H1 (cell line): Measurements from ENCODE around the gene UCKL1. TPM values are rescaled to one million over a fixed set of nuclear protein-coding genes. Genes with fewer than 3 reads are reported as not detected.

Experiments used
- CTCF ChIA-PET: fragments of 300-600 bp; sonication (Branson Sonifier 250); formaldehyde crosslinking; loops from one replicate; lab custom pipeline; 2021; ENCODE audit not compliant: partially characterized antibody; lab: Charles Lee
- POLR2A ChIA-PET: fragments of 300-600 bp; sonication (Branson Sonifier 250); formaldehyde crosslinking; loops from one replicate; lab custom pipeline; 2021; ENCODE audit warnings: inconsistent platforms; ENCODE audit not compliant: partially characterized antibody; lab: Charles Lee
- DNase-seq, 2 experiments: peaks; one replicate each; pipeline versions ENCODE4 v3.0.0 to v3.0.0-alpha.2; 2010 to 2022; ENCODE audit warnings: low spot score in 2 of 2, low read depth in 1 of 2, mixed read lengths in 1 of 2
- FAIRE-seq: peaks from 2 replicates; lab custom pipeline; 2011; peaks lifted over from hg19 to GRCh38; lab: Jason Lieb, UNC
- H2AFZ ChIP-seq: 2 replicates; pipeline ENCODE4 v1.8.1; 2012; ENCODE audit warnings: low read length, inconsistent platforms
- H2AK5ac ChIP-seq: 2 replicates; pipeline ENCODE4 v1.6.1; 2013; ENCODE audit warnings: low read depth, low read length
- H2BK120ac ChIP-seq: replicated peaks from 2 replicates; pipeline ENCODE3; 2013; ENCODE audit warnings: low read depth, low read length, inconsistent platforms
- H2BK12ac ChIP-seq: 2 replicates; pipeline ENCODE4 v1.6.1; 2013; ENCODE audit warnings: low read depth, low read length
- H2BK15ac ChIP-seq: 2 replicates; pipeline ENCODE4 v1.6.1; 2013; ENCODE audit warnings: low read length
- H2BK20ac ChIP-seq: 2 replicates; pipeline ENCODE4 v1.6.1; 2013; ENCODE audit warnings: low read length
- H2BK5ac ChIP-seq: 2 replicates; pipeline ENCODE4 v1.6.1; 2013; ENCODE audit warnings: low read depth, low read length
- H3K14ac ChIP-seq: 2 replicates; pipeline ENCODE4 v1.6.1; 2013; ENCODE audit warnings: inconsistent platforms; ENCODE audit not compliant: insufficient read length
- H3K18ac ChIP-seq: 2 replicates; pipeline ENCODE4 v1.6.1; 2013; ENCODE audit warnings: low read length; ENCODE audit errors: extremely low read depth
- H3K23ac ChIP-seq: 2 replicates; pipeline ENCODE4 v1.6.1; 2013; ENCODE audit warnings: inconsistent platforms; ENCODE audit not compliant: insufficient read length
- H3K23me2 ChIP-seq: 2 replicates; pipeline ENCODE4 v1.6.1; 2013; ENCODE audit warnings: low read depth, low read length
- H3K27ac ChIP-seq: 2 replicates; pipeline ENCODE4 v1.6.1; 2011; ENCODE audit warnings: low read depth, low read length, inconsistent platforms
- H3K27me3 ChIP-seq, 4 experiments: replicated peaks in 1 of 4; 1 replicate in 1 of 4; 2 replicates in 3 of 4; pipeline versions ENCODE4 v1.6.1 to v1.8.1; 2011 to 2013; ENCODE audit warnings: low read length in 3 of 4, mild to moderate bottlenecking in 3 of 4, inconsistent platforms in 2 of 4, mixed read lengths in 2 of 4, moderate library complexity in 1 of 4; ENCODE audit not compliant: control insufficient read depth in 3 of 4, insufficient read depth in 3 of 4; ENCODE audit errors: extremely low read depth in 1 of 4
- H3K36me3 ChIP-seq, 4 experiments: 2 replicates each; pipeline versions ENCODE4 v1.6.1 to v1.8.1; 2011 to 2013; ENCODE audit warnings: mild to moderate bottlenecking in 4 of 4, low read length in 3 of 4, moderate library complexity in 2 of 4, control low read depth in 1 of 4, inconsistent platforms in 1 of 4; ENCODE audit not compliant: insufficient read depth in 4 of 4, control insufficient read depth in 2 of 4
- H3K4ac ChIP-seq: replicated peaks from 2 replicates; pipeline ENCODE3; 2013; ENCODE audit warnings: low read length, low read depth, mixed read lengths, inconsistent platforms; ENCODE audit not compliant: insufficient read length
- H3K4me1 ChIP-seq, 4 experiments: replicated peaks in 1 of 4; 1 replicate in 1 of 4; 2 replicates in 3 of 4; pipeline versions ENCODE4 v1.6.1 to v1.8.1; 2011 to 2013; ENCODE audit warnings: low read length in 3 of 4, inconsistent platforms in 2 of 4, mixed read lengths in 1 of 4; ENCODE audit not compliant: insufficient read depth in 4 of 4, control insufficient read depth in 3 of 4
- H3K4me2 ChIP-seq, 2 experiments: 2 replicates each; pipeline versions ENCODE4 v1.6.1 to v1.8.1; 2011 to 2013; ENCODE audit warnings: low read depth in 2 of 2, low read length in 2 of 2, control low read depth in 1 of 2, inconsistent platforms in 1 of 2, mild to moderate bottlenecking in 1 of 2; ENCODE audit not compliant: insufficient read depth in 1 of 2
- H3K4me3 ChIP-seq, 4 experiments: fragments of 200-600, 300-600 bp in 1 of 4; sonication (generic), shearing (Covaris generic), sonication (Bioruptor Twin) in 1 of 4; 2 replicates each; pipeline versions ENCODE4 v1.5.1 to v1.8.1; 2011 to 2016; ENCODE audit warnings: low read length in 4 of 4, low read depth in 3 of 4, control low read depth in 2 of 4, inconsistent platforms in 2 of 4, mild to moderate bottlenecking in 2 of 4, mixed read lengths in 1 of 4, moderate library complexity in 1 of 4; ENCODE audit not compliant: insufficient read depth in 2 of 4; ENCODE audit errors: extremely low read depth in 1 of 4
- H3K56ac ChIP-seq: replicated peaks from 2 replicates; pipeline ENCODE3; 2013; ENCODE audit warnings: low read depth, mild to moderate bottlenecking, mixed read lengths, low read length, inconsistent platforms; ENCODE audit not compliant: insufficient read length
- H3K79me1 ChIP-seq: 2 replicates; pipeline ENCODE4 v1.6.1; 2013; ENCODE audit warnings: low read depth, low read length, control low read depth
- H3K79me2 ChIP-seq, 2 experiments: 2 replicates each; pipeline versions ENCODE4 v1.6.1 to v1.8.1; 2012 to 2013; ENCODE audit warnings: low read length in 2 of 2, mild to moderate bottlenecking in 2 of 2, inconsistent platforms in 1 of 2; ENCODE audit not compliant: insufficient read depth in 2 of 2, control insufficient read depth in 1 of 2
- H3K9ac ChIP-seq, 4 experiments: replicated peaks in 1 of 4; 1 replicate in 1 of 4; 2 replicates in 3 of 4; pipeline versions ENCODE4 v1.6.1 to v1.8.1; 2011 to 2013; ENCODE audit warnings: low read depth in 3 of 4, low read length in 3 of 4, control low read depth in 2 of 4, mild to moderate bottlenecking in 2 of 4, moderate library complexity in 2 of 4, inconsistent platforms in 1 of 4; ENCODE audit errors: extremely low read depth in 1 of 4
- H3K9me3 ChIP-seq, 2 experiments: 2 replicates each; pipeline versions ENCODE4 v1.6.1 to v1.8.1; 2012 to 2013; ENCODE audit warnings: mild to moderate bottlenecking in 2 of 2, moderate library complexity in 2 of 2, control low read depth in 1 of 2, inconsistent platforms in 1 of 2, low read depth in 1 of 2, low read length in 1 of 2, mixed read lengths in 1 of 2; ENCODE audit not compliant: insufficient read depth in 2 of 2
- H4K20me1 ChIP-seq, 2 experiments: replicated peaks in 1 of 2; 2 replicates each; pipeline versions ENCODE3 to v1.8.1; 2011 to 2013; ENCODE audit warnings: inconsistent platforms in 2 of 2, low read length in 2 of 2, mild to moderate bottlenecking in 1 of 2; ENCODE audit not compliant: insufficient read depth in 2 of 2, control insufficient read depth in 1 of 2
- H4K5ac ChIP-seq: 2 replicates; pipeline ENCODE4 v1.6.1; 2013; ENCODE audit warnings: low read length, low read depth, mixed read lengths, inconsistent platforms; ENCODE audit not compliant: insufficient read length
- H4K8ac ChIP-seq: 2 replicates; pipeline ENCODE4 v1.8.0; 2013; ENCODE audit warnings: mild to moderate bottlenecking, moderate library complexity, low read length, inconsistent platforms; ENCODE audit not compliant: insufficient read depth; ENCODE audit errors: extremely low read depth
- H4K91ac ChIP-seq: replicated peaks from 2 replicates; pipeline ENCODE3; 2013; ENCODE audit warnings: low read length, mixed read lengths, inconsistent platforms; ENCODE audit not compliant: insufficient read length
- ASH2L ChIP-seq: fragments of 200-600, 300-600 bp; sonication (generic); IDR thresholded peaks from one replicate; pipeline ENCODE4 v1.7.1; 2017; ENCODE audit warnings: low read length
- CBX8 ChIP-seq: fragments of 300-800, 300-1000 bp; sonication (generic); IDR thresholded peaks from 2 replicates; pipeline ENCODE4 v1.7.1; 2016; ENCODE audit warnings: low read depth, low read length, borderline replicate concordance
- EZH2 ChIP-seq: fragments of 200-600 bp; sonication (generic); IDR thresholded peaks from 2 replicates; pipeline ENCODE4 v1.7.1; 2012; ENCODE audit warnings: low read depth, mild to moderate bottlenecking, moderate library complexity, low read length, inconsistent platforms; ENCODE audit not compliant: severe bottlenecking
- FOSL1 ChIP-seq: IDR thresholded peaks from 2 replicates; pipeline ENCODE4 v1.6.1; 2011; ENCODE audit warnings: mild to moderate bottlenecking, low read depth, low read length, moderate library complexity; ENCODE audit not compliant: insufficient read depth
- HDAC6 ChIP-seq: IDR thresholded peaks from one replicate; pipeline ENCODE4 v1.7.1; 2012; ENCODE audit warnings: low read depth, mild to moderate bottlenecking, inconsistent platforms, low read length, moderate library complexity
- JUN ChIP-seq: IDR thresholded peaks from 2 replicates; pipeline ENCODE4 v1.6.1; 2011; ENCODE audit warnings: low read depth, mild to moderate bottlenecking, improper control_type of control experiment, low read length
- RFX5 ChIP-seq: IDR thresholded peaks from 2 replicates; pipeline ENCODE4 v1.6.1; 2011; ENCODE audit warnings: low read depth, low read length, improper control_type of control experiment, borderline replicate concordance
- RNF2 ChIP-seq: fragments of 200-900, 300-1000 bp; sonication (generic); IDR thresholded peaks from 2 replicates; pipeline ENCODE4 v1.7.1; 2016; ENCODE audit warnings: borderline replicate concordance, low read depth, mild to moderate bottlenecking, antibody characterized with exemption, low read length; ENCODE audit not compliant: poor library complexity, severe bottlenecking; ENCODE audit errors: missing control alignments
- TBP ChIP-seq: IDR thresholded peaks from 2 replicates; pipeline ENCODE4 v1.6.1; 2011; ENCODE audit warnings: low read depth, low read length, improper control_type of control experiment
- TCF12 ChIP-seq: IDR thresholded peaks from 2 replicates; pipeline ENCODE4 v1.6.1; 2011; ENCODE audit warnings: low read depth, mild to moderate bottlenecking, low read length
- YY1 ChIP-seq: IDR thresholded peaks from 2 replicates; pipeline ENCODE4 v1.6.1; 2011; ENCODE audit warnings: low read depth, mild to moderate bottlenecking, low read length
- WGBS, 2 experiments: shearing (Covaris generic) in 1 of 2; methylation state at CpG; one replicate each; pipeline versions ENCODE4 v1.1.6 to v1.1.7; 2013 to 2015; ENCODE audit warnings: low lambda C conversion rate in 2 of 2, mixed read lengths in 2 of 2, inconsistent platforms in 1 of 2, low coverage in 1 of 2, missing lambda C conversion rate in 1 of 2; ENCODE audit not compliant: insufficient replicate concordance in 2 of 2, insufficient coverage in 1 of 2, insufficient read length in 1 of 2; ENCODE audit errors: extremely low coverage in 1 of 2, missing lambda C conversion rate in 1 of 2; 5-methylcytosine and 5-hydroxymethylcytosine counted together
- polyA plus RNA-seq, 7 experiments: library from polyadenylated mRNA; depleted of rRNA in 3 of 7; stranded (reverse) in 5 of 7; unstranded in 2 of 7; fragments of >200 nt in 5 of 7; fragments of 200-250 nt in 2 of 7; gene quantifications; 1 replicate in 5 of 7; 2 replicates in 1 of 7; 4 replicates in 1 of 7; pipeline versions ENCODE4 v1.2.1 to v1.2.3, GENCODE V29; 2011 to 2013; ENCODE audit warnings: missing spikeins in 2 of 7, mixed read lengths in 2 of 7
- total RNA-seq: library from RNA; stranded (reverse); fragmentation: NEBNext Ultra II Directional; extraction: Animal tissue kit (Norgen Biotek cat#: 25700); gene quantifications from 2 replicates; pipeline ENCODE4 v1.2.1, GENCODE V29; 2021
- TF ChIP-seq, protein P1 (sequence below): IDR thresholded peaks from 2 replicates; pipeline ENCODE4 v1.6.1; 2011; ENCODE audit warnings: low read length, improper control_type of control experiment

Gene UCKL1
- total and polyA plus RNA-seq, 2 of the 8 experiments (the other 6 are each of a cell fraction or from before 2014, with no cell fraction given): 36.5 to 91.2 TPM

DNA sequence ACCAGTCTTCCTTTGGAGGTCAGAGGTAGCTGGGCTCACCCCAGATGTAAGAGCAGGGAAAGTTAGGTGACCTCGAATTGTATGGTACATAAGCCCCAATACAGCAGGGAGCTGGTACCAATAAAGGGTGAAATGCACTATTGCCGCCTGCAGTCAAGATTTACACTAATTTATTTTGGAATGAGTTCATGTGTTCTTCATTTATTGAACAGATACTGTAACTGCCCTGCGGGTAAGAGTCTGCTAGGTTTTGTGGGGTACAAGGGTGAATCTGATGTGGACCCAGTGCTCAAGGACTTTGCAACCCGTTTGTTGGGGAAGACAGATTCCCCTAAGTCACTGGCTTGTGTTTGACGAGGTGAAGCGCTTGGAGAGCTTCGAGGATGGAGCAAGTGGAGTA lies 63.8 kb downstream of the UCKL1 start:
- CTCF ChIA-PET: interaction anchor here (0.8 to 2.2 kb wide), 5 partner anchors 9 to 161 kb away, joined by 3 to 6 read pairs (median 4); no protein-coding TSS in a partner anchor
- Histone ChIP-seq H2BK12ac (no peak overlapping the region), H3K4me1 (peaks cover 0 to 6% (median 4%) of the 10 kb centered on the region in 4 experiments; a peak in 4 of 7 replicates), H2BK120ac (no peak overlapping the region), H2AK5ac (no peak overlapping the region), H4K20me1 (peaks cover 6 to 15% of the 10 kb centered on the region in 2 experiments), H3K36me3 (peaks cover 6 to 18% (median 10%) of the 10 kb centered on the region in 4 experiments), H4K91ac (no peak overlapping the region), H3K27me3 (no peaks in the 10 kb centered on the region), H3K14ac (no peak overlapping the region), H3K23me2 (peaks cover 3% of the 10 kb centered on the region; the same call in 1 of the 2 replicates), H3K23ac (no peak overlapping the region), H3K9me3 (no peaks in the 10 kb centered on the region), H3K9ac (no peak overlapping the region), H3K79me2 (peaks cover 0 to 17% of the 10 kb centered on the region in 2 experiments; a peak in 2 of 4 replicates), H2AFZ (no peak overlapping the region), H2BK15ac (no peak overlapping the region), H3K4me2 (no peak overlapping the region), H2BK5ac (no peak overlapping the region), H3K4me3 (no peak overlapping the region), H4K5ac (no peak overlapping the region), H4K8ac (no peak overlapping the region), H2BK20ac (no peak overlapping the region), H3K18ac (no peak overlapping the region), H3K4ac (no peak overlapping the region), H3K27ac (no peak overlapping the region), H3K79me1 (peaks cover 8% of the 10 kb centered on the region), H3K56ac (no peak overlapping the region)
- POLR2A ChIA-PET: interaction anchor here (0.6 to 4.5 kb wide), 5 partner anchors 10 to 173 kb away, joined by 3 to 23 read pairs (median 5); partner anchors contain the start of gene TPD52L2
- no peak for FAIRE-seq
- 91% methylated on average over 7 of the region's 7 CpGs; no CpG with 5 or more reads in 1 of the 2 experiments for whole genome bisulfite sequencing, 2 experiments
- DNase-seq: no peak
- TF ChIP-seq FOSL1 (no peak), YY1 (no peak), EZH2 (no peak), RFX5 (no peak), HDAC6 (no peak), ASH2L (no peak), TCF12 (no peak), TBP (no peak), JUN (no peak), RNF2 (no peak), CBX8 (no peak)
- TF ChIP-seq, protein P1, sequence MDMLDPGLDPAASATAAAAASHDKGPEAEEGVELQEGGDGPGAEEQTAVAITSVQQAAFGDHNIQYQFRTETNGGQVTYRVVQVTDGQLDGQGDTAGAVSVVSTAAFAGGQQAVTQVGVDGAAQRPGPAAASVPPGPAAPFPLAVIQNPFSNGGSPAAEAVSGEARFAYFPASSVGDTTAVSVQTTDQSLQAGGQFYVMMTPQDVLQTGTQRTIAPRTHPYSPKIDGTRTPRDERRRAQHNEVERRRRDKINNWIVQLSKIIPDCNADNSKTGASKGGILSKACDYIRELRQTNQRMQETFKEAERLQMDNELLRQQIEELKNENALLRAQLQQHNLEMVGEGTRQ: no peak
